PC-9 (cell line): Measurements from ENCODE around the gene GLCE.

ENCODE experiments used
- EZH2 ChIP-seq: fragments of 200-600 bp; sonication (generic); IDR thresholded peaks from 2 replicates; pipeline ENCODE4 v1.8.0; 2017; ENCODE audit warnings: antibody characterized with exemption, low read depth
- TF ChIP-seq, protein P1 (sequence below): fragments of 200-600 bp; sonication (generic); conservative IDR thresholded peaks from 2 replicates; pipeline ENCODE4 v1.6.1; 2017; ENCODE audit warnings: mixed run types, antibody characterized with exemption, mild to moderate bottlenecking, moderate library complexity

DNA sequence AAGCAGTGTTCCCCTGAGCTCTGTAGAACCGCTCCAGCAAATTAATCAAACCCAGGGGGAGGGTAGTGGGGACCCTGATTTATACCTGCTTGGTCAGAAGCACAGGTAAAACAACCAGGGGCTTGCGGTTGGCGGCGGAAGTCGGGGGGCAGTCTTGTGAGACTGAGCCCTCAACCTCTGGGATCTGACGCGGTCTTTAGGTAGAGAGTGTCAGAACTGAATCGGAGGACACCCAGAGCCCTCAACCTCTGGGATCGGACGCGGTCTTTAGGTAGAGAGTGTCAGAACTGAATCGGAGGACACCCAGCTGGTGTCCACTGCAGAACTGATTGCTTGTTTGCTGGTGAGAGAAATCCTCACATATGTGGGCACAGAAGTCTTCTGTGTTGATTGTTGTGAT, 125.4 kb downstream of the GLCE start:
- TF ChIP-seq, protein P1, sequence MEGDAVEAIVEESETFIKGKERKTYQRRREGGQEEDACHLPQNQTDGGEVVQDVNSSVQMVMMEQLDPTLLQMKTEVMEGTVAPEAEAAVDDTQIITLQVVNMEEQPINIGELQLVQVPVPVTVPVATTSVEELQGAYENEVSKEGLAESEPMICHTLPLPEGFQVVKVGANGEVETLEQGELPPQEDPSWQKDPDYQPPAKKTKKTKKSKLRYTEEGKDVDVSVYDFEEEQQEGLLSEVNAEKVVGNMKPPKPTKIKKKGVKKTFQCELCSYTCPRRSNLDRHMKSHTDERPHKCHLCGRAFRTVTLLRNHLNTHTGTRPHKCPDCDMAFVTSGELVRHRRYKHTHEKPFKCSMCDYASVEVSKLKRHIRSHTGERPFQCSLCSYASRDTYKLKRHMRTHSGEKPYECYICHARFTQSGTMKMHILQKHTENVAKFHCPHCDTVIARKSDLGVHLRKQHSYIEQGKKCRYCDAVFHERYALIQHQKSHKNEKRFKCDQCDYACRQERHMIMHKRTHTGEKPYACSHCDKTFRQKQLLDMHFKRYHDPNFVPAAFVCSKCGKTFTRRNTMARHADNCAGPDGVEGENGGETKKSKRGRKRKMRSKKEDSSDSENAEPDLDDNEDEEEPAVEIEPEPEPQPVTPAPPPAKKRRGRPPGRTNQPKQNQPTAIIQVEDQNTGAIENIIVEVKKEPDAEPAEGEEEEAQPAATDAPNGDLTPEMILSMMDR = no peak
- no peak for TF ChIP-seq EZH2
